ENCODE data around the gene DLX4.

DLX4 gene

GRCh38 chr17:49969134-49969759 lies at the start of gene DLX4:
DLX4 (plus strand) TSS chr17:49969190; CDS start chr17:49969469, 279 bp downstream.
- Mint-ChIP-seq H3K27me3 (peaks cover 93% of the 10 kb centered on the region), H3K36me3 (ENCODE audit: low read depth) (no peaks in the 10 kb centered on the region), H3K4me3 (peak within 1 kb of the TSS; percentile 86), H3K27ac (peak within 1 kb of the TSS; percentile 81), H3K9me3 (no peaks in the 10 kb centered on the region), H3K4me1 (ENCODE audit: low read depth) (peaks cover 92% of the 10 kb centered on the region)
- intact Hi-C loops (cut with micrococcal nuclease), result no loop called here

- intact Hi-C loops (cut with micrococcal nuclease), result no loop called here
- H3K9me3 Mint-ChIP-seq, result no peaks in the 10 kb centered on the region
- H3K4me1 Mint-ChIP-seq (ENCODE audit: low read depth), result peaks cover 6% of the 10 kb centered on the region
- H3K4me3 Mint-ChIP-seq, result no peak overlapping the region
- no peak overlapping the region for H3K27ac Mint-ChIP-seq
- peaks cover 55% of the 10 kb centered on the region for H3K27me3 Mint-ChIP-seq
- H3K36me3 Mint-ChIP-seq (ENCODE audit: low read depth), result no peaks in the 10 kb centered on the region
These were observed 48.8 kb upstream of the DLX4 start for GRCh38 chr17:49920030-49920769.

GRCh38 chr17:49922095-49922494 lies 46.9 kb upstream of the DLX4 start:
- Mint-ChIP-seq H3K4me1 (ENCODE audit: low read depth) (peaks cover under 1% of the 10 kb centered on the region), H3K36me3 (ENCODE audit: low read depth) (no peaks in the 10 kb centered on the region), H3K27ac (no peak overlapping the region), H3K27me3 (peaks cover 53% of the 10 kb centered on the region), H3K4me3 (no peak overlapping the region), H3K9me3 (no peaks in the 10 kb centered on the region)
- intact Hi-C loops (cut with micrococcal nuclease), result no loop called here

- Mint-ChIP-seq H3K4me3 (no peak overlapping the region), H3K4me1 (ENCODE audit: low read depth) (no peaks in the 10 kb centered on the region), H3K27ac (no peak overlapping the region), H3K36me3 (ENCODE audit: low read depth) (no peaks in the 10 kb centered on the region), H3K9me3 (no peaks in the 10 kb centered on the region), H3K27me3 (peaks cover 67% of the 10 kb centered on the region)
- intact Hi-C loops (cut with micrococcal nuclease), result no loop called here
These were observed 44.9 kb upstream of the DLX4 start for GRCh38 chr17:49924116-49924515.

GRCh38 chr17:49924589-49924988 lies 44.4 kb upstream of the DLX4 start:
- Mint-ChIP-seq H3K4me1 (ENCODE audit: low read depth) (no peaks in the 10 kb centered on the region), H3K36me3 (ENCODE audit: low read depth) (no peaks in the 10 kb centered on the region), H3K27me3 (peaks cover 71% of the 10 kb centered on the region), H3K9me3 (no peaks in the 10 kb centered on the region), H3K4me3 (no peak overlapping the region), H3K27ac (no peak overlapping the region)
- intact Hi-C loops (cut with micrococcal nuclease), result no loop called here

- Mint-ChIP-seq H3K9me3 (no peaks in the 10 kb centered on the region), H3K4me3 (no peak overlapping the region), H3K27ac (no peak overlapping the region), H3K36me3 (ENCODE audit: low read depth) (no peaks in the 10 kb centered on the region), H3K4me1 (ENCODE audit: low read depth) (no peaks in the 10 kb centered on the region), H3K27me3 (peaks cover 74% of the 10 kb centered on the region)
- intact Hi-C loops (cut with micrococcal nuclease), result no loop called here
These were observed 43.1 kb upstream of the DLX4 start for GRCh38 chr17:49925921-49926320.

- no peak overlapping the region for H3K4me3 Mint-ChIP-seq
- H3K27me3 Mint-ChIP-seq, result peaks cover 77% of the 10 kb centered on the region
- no peaks in the 10 kb centered on the region for H3K4me1 Mint-ChIP-seq (ENCODE audit: low read depth)
- no peak overlapping the region for H3K27ac Mint-ChIP-seq
- H3K9me3 Mint-ChIP-seq, result no peaks in the 10 kb centered on the region
- no peaks in the 10 kb centered on the region for H3K36me3 Mint-ChIP-seq (ENCODE audit: low read depth)
- intact Hi-C loops (cut with micrococcal nuclease), result no loop called here
These were observed 42.1 kb upstream of the DLX4 start for GRCh38 chr17:49926886-49927285.

GRCh38 chr17:49928126-49928800 lies 40.7 kb upstream of the DLX4 start:
- Mint-ChIP-seq H3K27ac (no peak overlapping the region), H3K4me1 (ENCODE audit: low read depth) (no peaks in the 10 kb centered on the region), H3K4me3 (no peak overlapping the region), H3K27me3 (peaks cover 84% of the 10 kb centered on the region), H3K9me3 (no peaks in the 10 kb centered on the region), H3K36me3 (ENCODE audit: low read depth) (no peaks in the 10 kb centered on the region)
- intact Hi-C loops (cut with micrococcal nuclease), result no loop called here

GRCh38 chr17:49928837-49929475 lies 40.0 kb upstream of the DLX4 start:
- intact Hi-C loops (cut with micrococcal nuclease), result no loop called here
- H3K4me1 Mint-ChIP-seq (ENCODE audit: low read depth), result no peaks in the 10 kb centered on the region
- H3K4me3 Mint-ChIP-seq, result no peak overlapping the region
- no peaks in the 10 kb centered on the region for H3K9me3 Mint-ChIP-seq
- no peak overlapping the region for H3K27ac Mint-ChIP-seq
- H3K36me3 Mint-ChIP-seq (ENCODE audit: low read depth), result no peaks in the 10 kb centered on the region
- H3K27me3 Mint-ChIP-seq, result peaks cover 84% of the 10 kb centered on the region

GRCh38 chr17:49930880-49931279 lies 38.1 kb upstream of the DLX4 start:
- H3K36me3 Mint-ChIP-seq (ENCODE audit: low read depth), result no peaks in the 10 kb centered on the region
- intact Hi-C loops (cut with micrococcal nuclease), result no loop called here
- H3K4me3 Mint-ChIP-seq, result no peak overlapping the region
- no peaks in the 10 kb centered on the region for H3K4me1 Mint-ChIP-seq (ENCODE audit: low read depth)
- no peaks in the 10 kb centered on the region for H3K9me3 Mint-ChIP-seq
- H3K27me3 Mint-ChIP-seq, result peaks cover 82% of the 10 kb centered on the region
- H3K27ac Mint-ChIP-seq, result no peak overlapping the region

- Mint-ChIP-seq H3K4me1 (ENCODE audit: low read depth) (no peaks in the 10 kb centered on the region), H3K9me3 (no peaks in the 10 kb centered on the region), H3K27ac (no peak overlapping the region), H3K4me3 (no peak overlapping the region), H3K36me3 (ENCODE audit: low read depth) (no peaks in the 10 kb centered on the region), H3K27me3 (peaks cover 80% of the 10 kb centered on the region)
- intact Hi-C loops (cut with micrococcal nuclease), result no loop called here
These were observed 37.4 kb upstream of the DLX4 start for GRCh38 chr17:49931416-49932137.

GRCh38 chr17:49932138-49932723 lies 36.8 kb upstream of the DLX4 start:
- peaks cover 74% of the 10 kb centered on the region for H3K27me3 Mint-ChIP-seq
- H3K4me3 Mint-ChIP-seq, result no peak overlapping the region
- H3K36me3 Mint-ChIP-seq (ENCODE audit: low read depth), result no peaks in the 10 kb centered on the region
- H3K9me3 Mint-ChIP-seq, result no peaks in the 10 kb centered on the region
- intact Hi-C loops (cut with micrococcal nuclease), result no loop called here
- H3K27ac Mint-ChIP-seq, result no peak overlapping the region
- no peaks in the 10 kb centered on the region for H3K4me1 Mint-ChIP-seq (ENCODE audit: low read depth)

- no peak overlapping the region for H3K4me3 Mint-ChIP-seq
- no peaks in the 10 kb centered on the region for H3K9me3 Mint-ChIP-seq
- no peak overlapping the region for H3K27ac Mint-ChIP-seq
- H3K27me3 Mint-ChIP-seq, result peaks cover 70% of the 10 kb centered on the region
- H3K4me1 Mint-ChIP-seq (ENCODE audit: low read depth), result no peaks in the 10 kb centered on the region
- intact Hi-C loops (cut with micrococcal nuclease), result no loop called here
- H3K36me3 Mint-ChIP-seq (ENCODE audit: low read depth), result no peaks in the 10 kb centered on the region
These were observed 36.1 kb upstream of the DLX4 start for GRCh38 chr17:49932901-49933300.

Measured in dendritic cell treated with granulocyte-macrophage colony-stimulating factor and Interleukin-4, amounts not matched to agents 40 ng/mL and 50 ng/mL, for 4 days (primary cell).